IMR-90 (cell line): ENCODE results near the gene OXNAD1. TPM values are rescaled to one million over a fixed set of nuclear protein-coding genes. Genes with fewer than 3 reads are reported as not detected.

Experiments
- ATAC-seq: fragments of 200-7000 bp; cut with Tn5 transposase; 2 replicates; pipeline ENCODE4 v1.9.1; 2020; ENCODE audit warnings: low read depth, mild to moderate bottlenecking, moderate library complexity
- BruUV-seq: library from RNA; stranded (reverse); fragments of 400-500 nt; replicated peaks from 2 replicates; lab custom pipeline; 2021; lab: Mats Ljungman, UMichigan
- CTCF ChIA-PET: fragments of 300-600 bp; formaldehyde crosslinking; extraction: SDS; loops from one replicate; lab custom pipeline; 2021; ENCODE audit warnings: antibody characterized with exemption; lab: Yijun Ruan, JAX
- POLR2A ChIA-PET: fragments of 300-600 bp; sonication (Branson Sonifier 250); formaldehyde crosslinking; loops from one replicate; lab custom pipeline; 2022; ENCODE audit warnings: antibody characterized with exemption; ENCODE audit not compliant: unreplicated experiment; lab: Charles Lee
- DNase-seq: peaks from one replicate; pipeline ENCODE4 v3.0.0; 2013
- H2AFZ ChIP-seq: replicated peaks from 2 replicates; pipeline ENCODE3; 2013; ENCODE audit warnings: low read length, mild to moderate bottlenecking; ENCODE audit not compliant: poor library complexity
- H2AK5ac ChIP-seq: 2 replicates; pipeline ENCODE4 v1.6.1; 2013; ENCODE audit warnings: low read depth, low read length, inconsistent platforms
- H2AK9ac ChIP-seq: replicated peaks from 2 replicates; pipeline ENCODE3; 2013; ENCODE audit warnings: mild to moderate bottlenecking, low read depth, low read length, moderate library complexity; ENCODE audit not compliant: poor library complexity
- H2BK120ac ChIP-seq: 2 replicates; pipeline ENCODE4 v1.6.1; 2013; ENCODE audit warnings: low read depth, low read length, inconsistent platforms
- H2BK15ac ChIP-seq: 3 replicates; pipeline ENCODE4 v1.6.1; 2013; ENCODE audit warnings: low read depth, low read length, inconsistent platforms
- H2BK20ac ChIP-seq: 2 replicates; pipeline ENCODE4 v1.6.1; 2013; ENCODE audit warnings: low read depth, mild to moderate bottlenecking, inconsistent platforms, low read length, moderate library complexity
- H2BK5ac ChIP-seq: 2 replicates; pipeline ENCODE4 v1.6.1; 2013; ENCODE audit warnings: mild to moderate bottlenecking, low read depth, low read length, inconsistent platforms; ENCODE audit not compliant: poor library complexity, severe bottlenecking
- H3K14ac ChIP-seq: replicated peaks from 2 replicates; pipeline ENCODE4 v1.6.1; 2013; ENCODE audit warnings: low read depth, low read length, inconsistent platforms
- H3K18ac ChIP-seq: 2 replicates; pipeline ENCODE4 v1.6.1; 2013; ENCODE audit warnings: low read depth, low read length, control low read depth
- H3K23ac ChIP-seq: 2 replicates; pipeline ENCODE4 v1.6.1; 2013; ENCODE audit warnings: low read depth, low read length, inconsistent platforms
- H3K27ac ChIP-seq: 2 replicates; pipeline ENCODE4 v1.5.1; 2013; ENCODE audit warnings: mild to moderate bottlenecking, control low read depth, low read length; ENCODE audit not compliant: insufficient read depth
- H3K27me3 ChIP-seq: 2 replicates; pipeline ENCODE4 v1.6.1; 2013; ENCODE audit warnings: low read length; ENCODE audit not compliant: control insufficient read depth, insufficient read depth
- H3K36me3 ChIP-seq: 2 replicates; pipeline ENCODE4 v1.6.1; 2013; ENCODE audit warnings: low read length, mixed read lengths; ENCODE audit not compliant: control insufficient read depth, insufficient read depth
- H3K4ac ChIP-seq: 2 replicates; pipeline ENCODE4 v1.6.1; 2013; ENCODE audit warnings: low read depth, low read length, inconsistent platforms
- H3K4me1 ChIP-seq: 2 replicates; pipeline ENCODE4 v1.6.1; 2013; ENCODE audit warnings: low read length, mixed read lengths; ENCODE audit not compliant: control insufficient read depth, insufficient read depth
- H3K4me2 ChIP-seq: 2 replicates; pipeline ENCODE4 v1.6.1; 2013; ENCODE audit warnings: low read depth, mild to moderate bottlenecking, control low read depth, low read length, moderate library complexity
- H3K4me3 ChIP-seq: 2 replicates; pipeline ENCODE4 v1.5.1; 2013; ENCODE audit warnings: low read depth, mild to moderate bottlenecking, control low read depth, low read length, moderate library complexity; ENCODE audit not compliant: insufficient read depth
- H3K56ac ChIP-seq: 2 replicates; pipeline ENCODE4 v1.6.1; 2013; ENCODE audit warnings: low read length, inconsistent platforms; ENCODE audit not compliant: insufficient read depth; ENCODE audit errors: extremely low read depth
- H3K79me1 ChIP-seq, 2 experiments: 2 replicates each; pipeline ENCODE4 v1.6.1; 2013; ENCODE audit warnings: low read length in 2 of 2, inconsistent platforms in 1 of 2, low read depth in 1 of 2
- H3K9ac ChIP-seq: 2 replicates; pipeline ENCODE4 v1.6.1; 2013; ENCODE audit warnings: low read depth, low read length, control low read depth
- H3K9me1 ChIP-seq: 2 replicates; pipeline ENCODE4 v1.6.1; 2013; ENCODE audit warnings: low read length, inconsistent platforms; ENCODE audit not compliant: insufficient read depth
- H3K9me3 ChIP-seq: 2 replicates; pipeline ENCODE4 v1.6.1; 2013; ENCODE audit warnings: low read length; ENCODE audit not compliant: control insufficient read depth, insufficient read depth
- H4K20me1 ChIP-seq: 2 replicates; pipeline ENCODE4 v1.6.1; 2013; ENCODE audit warnings: low read length, inconsistent platforms; ENCODE audit not compliant: insufficient read depth
- H4K5ac ChIP-seq: 2 replicates; pipeline ENCODE4 v1.6.1; 2013; ENCODE audit warnings: mild to moderate bottlenecking, low read depth, low read length, control low read depth
- H4K8ac ChIP-seq, 2 experiments: 2 replicates each; pipeline ENCODE4 v1.6.1; 2013; ENCODE audit warnings: low read depth in 2 of 2, low read length in 2 of 2, control low read depth in 1 of 2, inconsistent platforms in 1 of 2
- H4K91ac ChIP-seq: 2 replicates; pipeline ENCODE4 v1.6.1; 2013; ENCODE audit warnings: low read depth, low read length, inconsistent platforms; ENCODE audit not compliant: insufficient read depth
- CEBPB ChIP-seq: IDR thresholded peaks from 2 replicates; pipeline ENCODE4 v1.6.1; 2012; ENCODE audit warnings: low read depth, low read length, improper control_type of control experiment
- MAZ ChIP-seq: IDR thresholded peaks from 2 replicates; pipeline ENCODE4 v1.6.1; 2012; ENCODE audit warnings: low read depth, mild to moderate bottlenecking, low read length, improper control_type of control experiment, moderate library complexity, borderline replicate concordance
- MXI1 ChIP-seq: IDR thresholded peaks from 2 replicates; pipeline ENCODE4 v1.6.1; 2012; ENCODE audit warnings: low read depth, mild to moderate bottlenecking, low read length, moderate library complexity, borderline replicate concordance
- POLR2A ChIP-seq: IDR thresholded peaks from 2 replicates; pipeline ENCODE4 v1.6.1; 2012; ENCODE audit warnings: mild to moderate bottlenecking, low read depth, low read length
- RAD21 ChIP-seq: IDR thresholded peaks from 2 replicates; pipeline ENCODE4 v1.6.1; 2012; ENCODE audit warnings: low read length, improper control_type of control experiment
- SMC3 ChIP-seq: fragments of 150-350 bp; IDR thresholded peaks from 2 replicates; pipeline ENCODE4 v1.6.1; 2016; ENCODE audit warnings: low read depth, mild to moderate bottlenecking, antibody characterized with exemption, low read length, moderate library complexity
- WGBS, 2 experiments: methylation state at CpG; one replicate each; pipeline versions ENCODE4 v1.1.5 to v1.1.7; 2013; ENCODE audit warnings: missing lambda C conversion rate in 2 of 2; ENCODE audit not compliant: insufficient read length in 1 of 2; ENCODE audit errors: extremely low coverage in 2 of 2; 5-methylcytosine and 5-hydroxymethylcytosine counted together
- dilution Hi-C: fragments of 300-500 bp; cut with HindIII; formaldehyde crosslinking; loops from one replicate; pipeline ENCODE4 v1.14.3; 2018; ENCODE audit warnings: low sequenced_read_pairs; ENCODE audit not compliant: unreplicated experiment
- in situ Hi-C: fragments of 300-500 bp; cut with MboI; formaldehyde crosslinking; loops from 3 replicates; pipeline ENCODE4 v1.14.3; 2019; ENCODE audit warnings: low sequenced_read_pairs, inconsistent platforms, mixed read lengths
- intact Hi-C: fragments of 100-400 bp; cut with micrococcal nuclease; formaldehyde crosslinking; loops from 2 replicates; pipeline ENCODE4 v1.10.0; 2022
- polyA plus RNA-seq, 3 experiments: library from polyadenylated mRNA; depleted of rRNA; stranded (reverse); fragments of >200 nt; gene quantifications; 2 replicates each; pipeline ENCODE4 v1.2.3, GENCODE V29; 2012; ENCODE audit warnings: low replicate concordance in 1 of 3
- total RNA-seq: library from RNA; depleted of rRNA; stranded (reverse); fragments of >200 nt; gene quantifications from 2 replicates; pipeline ENCODE4 v1.2.3, GENCODE V29; 2012
- TF ChIP-seq, protein P1 (sequence below): conservative IDR thresholded peaks from 2 replicates; pipeline ENCODE4 v1.5.1; 2012; ENCODE audit warnings: mild to moderate bottlenecking, low read depth, low read length, improper control_type of control experiment

OXNAD1 gene
- total and polyA plus RNA-seq, 2 of the 4 experiments (the other 2 are of a cell fraction), result 6.2 to 11.3 TPM

DNA sequence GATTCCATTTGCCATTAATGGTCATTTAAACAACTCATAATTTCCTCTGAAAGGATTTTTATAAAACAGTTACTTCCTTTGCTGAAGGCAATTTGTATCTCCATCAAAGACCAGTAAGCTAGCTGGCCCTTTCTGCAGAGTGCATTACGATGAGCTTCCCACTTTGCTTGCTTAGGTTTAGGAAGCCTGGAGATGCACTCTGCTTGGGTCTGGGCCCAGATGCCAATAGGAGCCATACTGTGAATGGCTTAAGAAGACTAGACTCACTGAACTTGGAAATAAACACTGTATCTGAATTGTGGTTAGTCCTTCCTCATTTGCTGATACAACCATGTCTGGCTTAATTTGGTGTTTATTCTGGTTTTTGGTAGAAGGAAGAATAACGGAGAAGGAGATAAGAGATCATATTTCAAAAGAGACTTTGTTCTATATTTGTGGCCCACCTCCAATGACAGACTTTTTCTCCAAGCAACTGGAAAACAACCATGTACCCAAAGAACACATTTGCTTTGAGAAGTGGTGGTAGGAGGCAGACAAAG is 38.1 kb downstream of the OXNAD1 start:
- no peak overlapping the region for H2AK5ac ChIP-seq
- no peaks in the 10 kb centered on the region for H3K9me3 ChIP-seq
- ATAC-seq (no peak), DNase-seq (no peak)
- H2BK5ac ChIP-seq, result no peak overlapping the region
- no TSS peak for BruUV-seq
- no peaks in the 10 kb centered on the region for H3K27me3 ChIP-seq
- 0 out of 2 replicates have a peak, but pooled peaks cover 2% of the 10 kb centered on the region for H3K4me1 ChIP-seq
- no peak overlapping the region for H3K4me3 ChIP-seq
- H2BK15ac ChIP-seq, result no peak overlapping the region
- ChIA-PET CTCF (interaction anchor here (0.6 kb wide), 1 partner anchor 1846 kb away, joined by 3 read pairs; no protein-coding TSS in a partner anchor), POLR2A (no interaction called here)
- 0 out of 4 replicates have a peak, but pooled peaks cover 0 to 3% of the 10 kb centered on the region in 2 experiments for H3K79me1 ChIP-seq
- TF ChIP-seq SMC3 (no peak), CEBPB (no peak), MXI1 (no peak), MAZ (no peak), POLR2A (no peak), RAD21 (no peak)
- TF ChIP-seq, protein P1, sequence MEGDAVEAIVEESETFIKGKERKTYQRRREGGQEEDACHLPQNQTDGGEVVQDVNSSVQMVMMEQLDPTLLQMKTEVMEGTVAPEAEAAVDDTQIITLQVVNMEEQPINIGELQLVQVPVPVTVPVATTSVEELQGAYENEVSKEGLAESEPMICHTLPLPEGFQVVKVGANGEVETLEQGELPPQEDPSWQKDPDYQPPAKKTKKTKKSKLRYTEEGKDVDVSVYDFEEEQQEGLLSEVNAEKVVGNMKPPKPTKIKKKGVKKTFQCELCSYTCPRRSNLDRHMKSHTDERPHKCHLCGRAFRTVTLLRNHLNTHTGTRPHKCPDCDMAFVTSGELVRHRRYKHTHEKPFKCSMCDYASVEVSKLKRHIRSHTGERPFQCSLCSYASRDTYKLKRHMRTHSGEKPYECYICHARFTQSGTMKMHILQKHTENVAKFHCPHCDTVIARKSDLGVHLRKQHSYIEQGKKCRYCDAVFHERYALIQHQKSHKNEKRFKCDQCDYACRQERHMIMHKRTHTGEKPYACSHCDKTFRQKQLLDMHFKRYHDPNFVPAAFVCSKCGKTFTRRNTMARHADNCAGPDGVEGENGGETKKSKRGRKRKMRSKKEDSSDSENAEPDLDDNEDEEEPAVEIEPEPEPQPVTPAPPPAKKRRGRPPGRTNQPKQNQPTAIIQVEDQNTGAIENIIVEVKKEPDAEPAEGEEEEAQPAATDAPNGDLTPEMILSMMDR, result no peak
- H4K20me1 ChIP-seq, result no peaks in the 10 kb centered on the region
- H3K9me1 ChIP-seq, result peaks cover 9% of the 10 kb centered on the region
- H4K91ac ChIP-seq, result no peak overlapping the region
- WGBS, 2 experiments, result 80 to 100% methylated on average over 1 of the region's 2 CpGs
- no peak overlapping the region for H3K9ac ChIP-seq
- H3K27ac ChIP-seq, result no peak overlapping the region
- H4K8ac ChIP-seq, result no peak overlapping the region
- H2BK120ac ChIP-seq, result no peak overlapping the region
- intact Hi-C loops (no loop called here), in situ Hi-C loops (no loop called here), dilution Hi-C loops (no loop called here)
- H4K5ac ChIP-seq, result no peak overlapping the region
- H3K36me3 ChIP-seq, result peaks cover 4% of the 10 kb centered on the region; the same call in 1 of the 2 replicates
- peak overlapping the region; percentile 18; the same call in 1 of the 2 replicates for H2BK20ac ChIP-seq
- H3K14ac ChIP-seq, result no peak overlapping the region
- no peak overlapping the region for H3K18ac ChIP-seq
- H3K4ac ChIP-seq, result no peak overlapping the region
- no peak overlapping the region for H2AFZ ChIP-seq
- no peak overlapping the region for H3K56ac ChIP-seq
- H3K4me2 ChIP-seq, result no peak overlapping the region
- no peak overlapping the region for H3K23ac ChIP-seq
- no peak overlapping the region for H2AK9ac ChIP-seq
